GM10847 (cell line): ENCODE measurements around the gene FGF2.

ENCODE experiments used
- POLR2A ChIP-seq: IDR thresholded peaks from 2 replicates; pipeline ENCODE4 v1.6.1; 2011; ENCODE audit not compliant: insufficient read length; ENCODE audit errors: extremely low read depth

Gene FGF2

DNA sequence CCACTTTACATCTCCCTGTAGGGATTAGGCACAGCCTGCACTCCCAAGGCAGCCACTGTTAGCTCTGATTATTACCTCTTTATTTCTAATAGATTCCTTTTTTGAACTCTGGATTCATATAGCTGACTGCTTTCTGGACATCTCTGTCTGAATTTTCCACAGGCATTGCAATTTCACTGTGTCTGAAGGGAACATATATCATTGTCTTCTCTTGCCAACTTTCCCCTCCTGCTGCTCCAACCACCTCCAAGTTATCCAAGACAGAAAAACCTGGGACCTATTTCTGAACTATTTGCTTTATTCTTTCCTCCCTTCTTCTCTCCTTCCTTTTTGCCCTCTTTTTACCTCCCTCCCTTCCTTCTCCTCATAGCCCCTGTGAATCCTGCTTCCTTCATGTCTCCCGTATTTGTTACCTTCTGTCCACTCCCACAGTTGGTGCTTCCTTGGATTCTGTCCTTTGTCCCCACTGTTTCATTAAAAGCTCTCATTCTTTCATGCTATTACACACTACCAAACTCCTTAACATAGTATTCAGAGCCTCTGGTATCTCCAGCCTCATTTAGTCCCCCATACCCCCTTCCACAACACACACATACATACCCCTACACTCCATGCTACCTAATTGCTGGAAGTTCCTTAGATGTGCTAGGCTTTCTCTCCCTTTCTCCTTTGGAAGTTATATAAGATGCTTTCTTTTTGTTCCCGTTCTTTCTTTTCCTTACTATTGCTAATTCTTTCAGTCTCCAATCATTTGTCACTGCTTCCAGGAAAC lies 34.7 kb downstream of the FGF2 start:
- TF ChIP-seq POLR2A: no peak

DNA sequence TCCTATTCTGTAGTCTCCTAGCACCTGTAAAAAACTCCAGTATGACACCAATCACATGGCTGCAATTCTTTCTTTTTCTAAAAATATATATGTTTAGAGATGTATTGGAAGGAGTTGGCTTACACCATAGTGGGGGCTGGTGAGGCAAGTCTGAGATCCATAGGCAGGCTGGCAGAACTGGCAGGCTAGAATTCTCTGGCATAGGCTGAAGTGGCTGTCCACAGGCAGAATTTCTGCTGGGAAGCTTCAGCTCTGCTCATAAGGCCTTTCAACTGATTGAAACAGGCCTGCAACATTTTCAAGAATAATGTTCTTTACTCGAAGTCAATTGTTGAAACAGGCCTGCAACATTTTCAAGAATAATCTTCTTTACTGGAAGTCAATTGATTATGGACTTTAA lies 37.0 kb downstream of the FGF2 start:
- TF ChIP-seq POLR2A: no peak

DNA sequence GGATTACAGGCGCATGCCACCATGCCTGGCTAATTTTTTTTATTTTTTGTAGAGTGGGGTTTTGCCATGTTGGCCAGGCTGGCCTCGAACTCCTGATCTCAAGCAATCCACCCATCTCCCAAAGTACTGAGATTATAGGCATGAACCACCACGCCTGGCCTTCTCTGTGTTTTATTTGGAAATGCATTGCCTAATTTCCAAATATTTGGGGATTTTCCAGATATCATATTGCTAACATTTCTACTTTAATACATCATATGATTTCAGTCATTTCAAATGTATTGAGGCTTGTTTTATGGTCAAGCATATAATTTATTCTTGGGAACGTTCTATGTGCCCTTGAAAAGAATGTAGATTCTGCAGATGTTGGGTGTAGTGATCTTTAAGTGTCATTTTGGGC lies 38.8 kb downstream of the FGF2 start:
- TF ChIP-seq POLR2A: no peak

DNA sequence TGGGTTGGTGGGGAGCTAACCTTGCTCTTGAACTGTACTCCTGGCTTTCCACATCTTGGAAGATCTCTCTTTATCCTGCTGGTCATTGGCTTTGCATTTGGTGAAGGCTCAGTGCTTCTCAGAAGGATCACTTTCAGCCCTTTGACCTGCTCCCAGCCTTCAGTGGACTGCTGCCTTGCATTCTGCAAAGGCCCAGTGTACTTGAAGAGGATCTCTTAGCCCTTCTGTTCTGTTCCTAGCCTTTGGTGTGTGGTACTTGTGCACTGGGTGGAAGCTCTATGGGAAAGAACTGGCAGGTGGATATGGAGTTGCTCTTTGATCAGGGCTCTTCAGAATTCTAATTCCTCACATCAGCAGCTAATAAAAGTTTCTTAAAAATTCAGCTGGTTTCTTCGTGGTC lies 46.5 kb downstream of the FGF2 start:
- TF ChIP-seq POLR2A: no peak

DNA sequence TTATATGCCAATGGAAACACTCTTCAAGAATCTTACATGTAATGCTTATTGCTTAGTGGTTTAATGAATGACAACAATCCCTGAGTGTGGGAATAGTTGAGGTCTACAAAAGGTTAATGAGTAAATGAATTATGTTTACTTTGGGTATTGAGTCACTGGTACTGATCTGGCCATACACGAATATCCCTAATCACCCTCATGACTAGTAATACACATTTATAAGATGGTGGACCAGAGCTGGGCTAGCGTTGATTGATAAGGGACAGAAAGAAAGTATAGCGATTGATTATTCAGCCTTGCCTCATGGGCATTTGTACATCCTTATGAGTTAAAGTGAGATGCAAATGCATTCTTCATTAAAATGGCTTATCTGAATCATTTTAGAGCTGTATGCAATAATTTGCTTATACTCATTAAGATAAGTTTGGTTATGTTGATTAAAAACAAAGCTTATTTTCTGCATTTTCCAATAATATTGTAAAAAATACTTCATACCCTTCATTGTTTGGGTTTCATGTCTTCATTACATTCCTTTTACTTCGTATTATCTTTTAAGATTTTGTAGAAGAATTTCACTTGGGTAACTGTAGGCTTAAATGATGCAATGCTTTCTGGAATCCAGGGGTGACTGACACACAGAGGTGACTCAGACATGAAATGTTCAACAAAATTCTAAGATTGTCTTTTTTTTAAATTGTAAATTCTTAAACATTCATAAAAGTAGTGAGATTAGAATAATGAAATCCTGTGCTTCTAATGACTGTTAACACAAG lies 47.4 kb downstream of the FGF2 start:
- no peak for TF ChIP-seq POLR2A

DNA sequence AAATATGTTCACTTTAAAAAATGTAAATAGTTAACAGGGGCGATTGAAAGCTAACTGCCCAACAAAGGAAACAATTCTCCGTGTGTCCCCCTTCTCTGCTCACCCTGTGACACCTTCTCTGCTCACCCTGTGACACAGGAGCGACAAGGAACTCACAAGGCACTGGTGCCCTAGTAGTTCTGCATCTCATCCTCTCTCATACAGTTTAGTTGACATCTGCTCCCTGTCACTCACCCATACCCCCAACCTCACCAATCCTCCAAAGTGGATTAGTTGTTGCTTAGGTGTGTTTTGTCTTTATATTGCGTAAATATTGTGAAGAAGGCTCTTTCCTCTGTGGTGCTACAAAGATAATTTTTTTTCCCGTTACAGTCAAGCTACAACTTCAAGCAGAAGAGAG lies 49.3 kb downstream of the FGF2 start:
- TF ChIP-seq POLR2A: no peak

DNA sequence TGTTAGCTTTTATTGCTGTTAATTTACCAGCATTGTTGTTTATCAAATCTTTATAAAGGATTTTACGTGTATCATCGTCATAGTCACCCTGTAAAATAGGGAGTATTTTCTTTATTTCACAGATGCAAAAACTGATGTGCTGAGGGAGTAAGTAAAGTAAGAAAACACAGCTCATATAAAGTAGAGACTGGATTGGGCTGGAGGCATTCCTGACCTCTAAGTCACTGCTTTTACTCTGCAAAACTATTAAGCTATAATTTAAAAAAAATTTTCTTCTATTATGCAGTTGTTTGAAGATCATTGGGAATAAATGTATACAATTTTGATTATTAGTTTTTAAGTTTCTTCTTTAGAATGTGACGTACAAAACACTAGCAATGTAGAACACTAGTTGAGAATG lies 49.8 kb downstream of the FGF2 start:
- TF ChIP-seq POLR2A: no peak

DNA sequence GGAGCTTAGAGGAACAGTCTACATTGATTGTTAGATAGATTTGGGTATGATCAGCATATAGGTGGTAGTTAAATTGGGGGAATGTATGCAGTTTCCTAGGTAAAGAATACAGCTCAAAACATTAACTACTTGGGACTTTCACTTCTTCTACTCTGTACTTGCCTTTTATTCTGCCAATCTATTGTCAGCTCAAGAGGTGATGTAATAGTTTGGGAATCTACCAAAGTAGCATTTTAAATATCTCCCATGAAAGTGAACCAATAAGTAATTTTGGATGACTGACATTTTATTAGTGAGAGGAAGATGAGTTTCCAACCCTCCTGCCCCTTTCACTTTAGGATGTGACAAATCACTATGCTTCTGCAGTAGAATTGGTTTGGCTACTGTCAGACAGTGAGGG lies 52.4 kb downstream of the FGF2 start:
- TF ChIP-seq POLR2A: no peak

DNA sequence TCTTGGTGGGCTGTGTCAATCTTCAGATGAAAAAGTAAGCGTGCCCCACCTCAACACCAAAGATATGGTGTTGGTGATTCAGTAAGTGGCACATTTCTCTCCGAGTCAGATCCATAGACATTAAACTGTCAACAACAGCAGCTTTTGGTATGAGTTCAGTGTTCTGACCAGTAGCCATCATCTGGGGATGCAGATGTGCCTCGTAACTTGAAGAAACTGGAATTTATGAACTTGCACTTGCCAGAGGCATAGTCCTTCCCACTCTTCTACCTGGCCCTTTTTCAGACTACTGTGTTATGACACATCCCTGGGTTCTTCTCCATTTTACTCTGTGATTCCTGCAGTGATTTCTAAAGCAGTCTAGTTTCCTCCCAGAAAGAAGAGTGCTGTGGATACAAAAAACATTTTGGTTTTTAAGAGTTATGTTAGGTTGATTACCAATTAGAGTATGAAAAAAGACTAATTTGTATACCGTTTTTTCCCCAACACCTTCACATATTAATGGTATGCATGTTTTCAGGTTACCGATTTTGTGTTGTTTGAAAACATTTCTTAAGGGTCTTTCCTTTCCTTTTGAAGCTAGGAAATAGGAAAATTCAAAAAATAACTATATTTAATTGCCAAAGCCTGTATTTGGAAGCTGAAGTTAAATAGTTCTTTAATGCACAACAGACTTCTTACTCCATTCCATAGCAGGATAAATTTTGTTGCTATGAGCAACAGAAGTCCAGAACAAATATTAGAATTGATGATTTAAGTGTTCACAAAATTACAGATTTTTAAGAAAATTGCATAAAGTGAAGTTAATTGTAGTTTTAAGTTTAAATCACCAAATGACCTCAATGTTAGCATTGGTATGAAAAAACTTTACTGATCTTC lies 56.5 kb downstream of the FGF2 start:
- no peak for TF ChIP-seq POLR2A

DNA sequence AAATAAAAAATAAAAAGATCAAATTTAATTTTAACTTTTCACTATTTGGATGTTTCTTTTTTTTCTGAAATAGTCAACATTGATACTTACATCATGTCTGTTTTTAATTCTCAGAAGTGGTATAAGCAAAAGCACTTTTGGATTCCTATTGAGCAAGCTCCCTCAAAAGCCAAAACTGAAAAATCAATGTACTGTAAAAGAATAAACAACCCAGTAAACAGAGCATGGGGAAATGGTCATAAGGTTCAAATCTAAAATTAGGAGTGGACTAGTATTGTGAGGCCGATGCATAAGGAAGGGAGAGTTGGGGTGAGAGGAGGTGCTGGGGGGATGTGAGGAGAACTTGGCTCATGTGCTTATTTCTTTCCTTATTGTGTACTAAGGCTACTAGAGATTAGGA lies 57.9 kb downstream of the FGF2 start:
- no peak for TF ChIP-seq POLR2A

DNA sequence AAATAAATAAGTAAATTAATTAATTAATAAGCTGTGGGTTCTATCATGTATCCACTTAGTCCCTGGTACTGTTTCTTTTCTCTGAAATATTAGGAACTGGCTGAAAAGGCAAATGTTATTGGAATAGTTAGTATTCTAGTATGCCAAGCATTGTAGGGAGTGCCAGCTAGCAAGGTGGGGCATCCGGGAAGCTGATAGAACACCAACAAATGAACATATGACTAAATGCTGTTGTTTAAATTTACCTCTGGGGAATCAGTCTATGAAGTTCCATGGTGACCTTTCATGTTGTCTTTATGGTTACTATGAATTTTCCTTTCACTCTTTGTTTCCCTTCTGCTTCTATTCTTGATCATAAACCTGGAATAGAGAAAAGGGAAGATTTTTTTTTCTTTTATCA lies 63.1 kb downstream of the FGF2 start:
- no peak for TF ChIP-seq POLR2A

DNA sequence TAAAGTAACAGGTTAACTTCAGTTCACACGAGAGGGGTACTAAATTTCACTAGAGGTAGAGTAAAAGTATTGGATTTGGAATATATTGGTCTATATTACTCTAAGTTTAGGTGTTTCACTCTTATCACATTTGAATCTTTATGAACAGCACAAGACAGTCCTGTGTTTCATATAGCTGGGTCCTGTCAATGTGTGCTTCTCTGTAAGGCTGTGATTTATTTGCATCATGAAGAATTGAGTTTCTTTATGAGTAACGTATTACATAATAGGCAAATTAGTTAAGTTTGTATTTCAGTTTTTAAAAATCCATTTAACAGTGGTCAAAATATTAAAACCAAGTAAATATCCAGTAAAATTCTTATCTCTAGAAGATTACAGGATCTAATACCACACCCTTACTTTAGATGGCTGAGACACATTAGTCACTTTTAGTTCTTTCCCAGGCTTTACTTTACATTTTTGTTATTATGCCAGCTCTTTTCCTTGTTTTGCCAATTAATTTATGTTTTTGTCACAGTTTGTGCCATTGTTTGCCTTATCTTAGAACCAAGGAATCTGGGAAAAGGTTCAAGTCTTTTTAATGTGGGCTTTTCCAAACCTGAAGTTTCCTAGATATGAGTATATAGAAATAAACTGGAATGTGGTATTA lies 63.6 kb downstream of the FGF2 start:
- no peak for TF ChIP-seq POLR2A

DNA sequence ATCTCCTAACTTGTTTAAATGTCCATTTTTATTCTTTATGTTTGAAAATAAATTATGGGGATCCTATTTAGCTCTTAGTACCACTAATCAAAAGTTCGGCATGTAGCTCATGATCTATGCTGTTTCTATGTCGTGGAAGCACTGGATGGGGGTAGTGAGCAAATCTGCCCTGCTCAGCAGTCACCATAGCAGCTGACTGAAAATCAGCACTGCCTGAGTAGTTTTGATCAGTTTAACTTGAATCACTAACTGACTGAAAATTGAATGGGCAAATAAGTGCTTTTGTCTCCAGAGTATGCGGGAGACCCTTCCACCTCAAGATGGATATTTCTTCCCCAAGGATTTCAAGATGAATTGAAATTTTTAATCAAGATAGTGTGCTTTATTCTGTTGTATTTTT lies 68.2 kb downstream of the FGF2 start:
- no peak for TF ChIP-seq POLR2A

DNA sequence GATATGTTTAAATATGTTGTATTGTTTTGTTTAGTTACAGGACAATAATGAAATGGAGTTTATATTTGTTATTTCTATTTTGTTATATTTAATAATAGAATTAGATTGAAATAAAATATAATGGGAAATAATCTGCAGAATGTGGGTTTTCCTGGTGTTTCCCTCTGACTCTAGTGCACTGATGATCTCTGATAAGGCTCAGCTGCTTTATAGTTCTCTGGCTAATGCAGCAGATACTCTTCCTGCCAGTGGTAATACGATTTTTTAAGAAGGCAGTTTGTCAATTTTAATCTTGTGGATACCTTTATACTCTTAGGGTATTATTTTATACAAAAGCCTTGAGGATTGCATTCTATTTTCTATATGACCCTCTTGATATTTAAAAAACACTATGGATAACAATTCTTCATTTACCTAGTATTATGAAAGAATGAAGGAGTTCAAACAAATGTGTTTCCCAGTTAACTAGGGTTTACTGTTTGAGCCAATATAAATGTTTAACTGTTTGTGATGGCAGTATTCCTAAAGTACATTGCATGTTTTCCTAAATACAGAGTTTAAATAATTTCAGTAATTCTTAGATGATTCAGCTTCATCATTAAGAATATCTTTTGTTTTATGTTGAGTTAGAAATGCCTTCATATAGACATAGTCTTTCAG lies 68.8 kb downstream of the FGF2 start:
- no peak for TF ChIP-seq POLR2A

DNA sequence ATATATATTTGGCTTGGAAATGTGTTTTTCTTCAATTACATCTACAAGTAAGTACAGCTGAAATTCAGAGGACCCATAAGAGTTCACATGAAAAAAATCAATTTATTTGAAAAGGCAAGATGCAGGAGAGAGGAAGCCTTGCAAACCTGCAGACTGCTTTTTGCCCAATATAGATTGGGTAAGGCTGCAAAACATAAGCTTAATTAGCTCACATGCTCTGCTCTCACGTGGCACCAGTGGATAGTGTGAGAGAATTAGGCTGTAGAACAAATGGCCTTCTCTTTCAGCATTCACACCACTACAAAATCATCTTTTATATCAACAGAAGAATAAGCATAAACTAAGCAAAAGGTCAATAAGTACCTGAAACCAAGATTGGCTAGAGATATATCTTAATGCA lies 69.6 kb downstream of the FGF2 start:
- no peak for TF ChIP-seq POLR2A
